ENCODE measurements around the gene YJEFN3.

YJEFN3 gene

DNA sequence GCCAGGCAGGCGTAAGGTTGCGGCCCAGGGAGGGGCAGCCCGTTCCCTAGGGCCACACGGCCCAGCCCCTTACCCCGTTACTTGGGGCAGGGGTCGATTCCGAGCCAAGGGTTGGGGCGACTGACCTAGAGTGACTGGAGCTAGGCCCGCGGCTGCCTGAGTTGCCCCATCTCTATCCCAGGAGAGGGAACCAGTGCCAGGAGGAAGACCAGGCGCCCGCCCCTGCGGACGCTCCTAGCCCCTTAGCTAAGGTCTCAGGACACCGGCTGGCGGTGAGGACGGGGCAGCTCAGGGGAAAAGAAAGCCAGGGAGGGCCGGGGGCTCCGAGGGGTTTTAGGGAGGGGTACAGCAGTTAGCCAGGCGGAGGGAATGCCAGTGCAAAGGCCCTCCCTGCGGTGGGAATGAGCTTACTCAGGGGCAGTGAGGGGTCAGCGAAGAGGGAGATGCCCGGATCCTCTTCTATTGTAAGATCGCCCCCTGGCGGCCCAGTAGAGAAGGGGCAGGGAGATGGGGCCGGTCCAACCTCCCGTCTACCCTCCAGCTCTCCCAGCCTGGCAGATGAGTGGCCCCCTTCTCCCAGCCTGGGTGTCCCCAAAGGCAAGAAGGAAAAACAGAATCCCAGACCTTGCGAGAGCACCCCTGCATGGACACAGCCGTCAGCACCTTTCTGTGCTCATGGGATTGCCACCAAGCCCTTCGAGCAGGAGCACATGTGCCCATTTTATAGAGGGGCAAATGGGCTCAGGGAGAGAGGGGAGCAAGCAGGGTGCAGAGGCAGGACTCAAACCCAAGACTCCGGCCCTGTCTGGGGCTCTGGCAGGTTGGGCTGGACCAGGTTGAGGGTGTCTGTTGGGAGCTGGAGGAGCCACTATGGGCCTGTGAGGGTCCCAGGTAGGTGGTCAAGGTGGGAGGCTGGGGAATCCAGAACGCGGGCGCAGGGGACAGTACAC, 25.6 kb downstream of the YJEFN3 start:
- no peak overlapping the region for H3K27ac ChIP-seq (ENCODE audit: extremely low read depth, low read depth, low read length)
- no peaks in the 10 kb centered on the region for H3K4me1 ChIP-seq (ENCODE audit: control insufficient read depth, insufficient read depth, low read length)
- H3K36me3 ChIP-seq (ENCODE audit: control insufficient read depth in 2 of 2, insufficient read depth in 1 of 2, low read length in 2 of 2): no peaks in the 10 kb centered on the region
- CTCF ChIA-PET: interaction anchor here (0.5 to 7.0 kb wide), 26 partner anchors 8 to 705 kb away, joined by 3 to 75 read pairs (median 4); partner anchors contain the start of genes NDUFA13 and YJEFN3
- POLR2A ChIA-PET: interaction anchor here (0.6 to 1.1 kb wide), 3 partner anchors 19 to 192 kb away, joined by 3 to 7 read pairs (median 4); no protein-coding TSS in a partner anchor
- no peaks in the 10 kb centered on the region for H3K9me3 ChIP-seq (ENCODE audit: control insufficient read depth, insufficient read depth, low read depth, low read length)
- H3K4me3 ChIP-seq (ENCODE audit: low read depth, low read length): no peak overlapping the region
- TF ChIP-seq, protein P1, sequence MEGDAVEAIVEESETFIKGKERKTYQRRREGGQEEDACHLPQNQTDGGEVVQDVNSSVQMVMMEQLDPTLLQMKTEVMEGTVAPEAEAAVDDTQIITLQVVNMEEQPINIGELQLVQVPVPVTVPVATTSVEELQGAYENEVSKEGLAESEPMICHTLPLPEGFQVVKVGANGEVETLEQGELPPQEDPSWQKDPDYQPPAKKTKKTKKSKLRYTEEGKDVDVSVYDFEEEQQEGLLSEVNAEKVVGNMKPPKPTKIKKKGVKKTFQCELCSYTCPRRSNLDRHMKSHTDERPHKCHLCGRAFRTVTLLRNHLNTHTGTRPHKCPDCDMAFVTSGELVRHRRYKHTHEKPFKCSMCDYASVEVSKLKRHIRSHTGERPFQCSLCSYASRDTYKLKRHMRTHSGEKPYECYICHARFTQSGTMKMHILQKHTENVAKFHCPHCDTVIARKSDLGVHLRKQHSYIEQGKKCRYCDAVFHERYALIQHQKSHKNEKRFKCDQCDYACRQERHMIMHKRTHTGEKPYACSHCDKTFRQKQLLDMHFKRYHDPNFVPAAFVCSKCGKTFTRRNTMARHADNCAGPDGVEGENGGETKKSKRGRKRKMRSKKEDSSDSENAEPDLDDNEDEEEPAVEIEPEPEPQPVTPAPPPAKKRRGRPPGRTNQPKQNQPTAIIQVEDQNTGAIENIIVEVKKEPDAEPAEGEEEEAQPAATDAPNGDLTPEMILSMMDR (tag by site-specific recombination; IDR thresholded peaks at IDR 0.05): 0 out of 2 replicates have a peak, but pooled peaks have one; percentile 19
- TF ChIP-seq KLF9 (tag by site-specific recombination; IDR thresholded peaks at IDR 0.05; ENCODE audit: low read depth) (no peak), ZNF654 (tag by site-specific recombination; IDR thresholded peaks at IDR 0.05; ENCODE audit: low read depth) (peak; percentile 29)
- TF ChIP-seq, protein P2, sequence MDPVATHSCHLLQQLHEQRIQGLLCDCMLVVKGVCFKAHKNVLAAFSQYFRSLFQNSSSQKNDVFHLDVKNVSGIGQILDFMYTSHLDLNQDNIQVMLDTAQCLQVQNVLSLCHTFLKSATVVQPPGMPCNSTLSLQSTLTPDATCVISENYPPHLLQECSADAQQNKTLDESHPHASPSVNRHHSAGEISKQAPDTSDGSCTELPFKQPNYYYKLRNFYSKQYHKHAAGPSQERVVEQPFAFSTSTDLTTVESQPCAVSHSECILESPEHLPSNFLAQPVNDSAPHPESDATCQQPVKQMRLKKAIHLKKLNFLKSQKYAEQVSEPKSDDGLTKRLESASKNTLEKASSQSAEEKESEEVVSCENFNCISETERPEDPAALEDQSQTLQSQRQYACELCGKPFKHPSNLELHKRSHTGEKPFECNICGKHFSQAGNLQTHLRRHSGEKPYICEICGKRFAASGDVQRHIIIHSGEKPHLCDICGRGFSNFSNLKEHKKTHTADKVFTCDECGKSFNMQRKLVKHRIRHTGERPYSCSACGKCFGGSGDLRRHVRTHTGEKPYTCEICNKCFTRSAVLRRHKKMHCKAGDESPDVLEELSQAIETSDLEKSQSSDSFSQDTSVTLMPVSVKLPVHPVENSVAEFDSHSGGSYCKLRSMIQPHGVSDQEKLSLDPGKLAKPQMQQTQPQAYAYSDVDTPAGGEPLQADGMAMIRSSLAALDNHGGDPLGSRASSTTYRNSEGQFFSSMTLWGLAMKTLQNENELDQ (tag by site-specific recombination; IDR thresholded peaks at IDR 0.05; ENCODE audit: low read depth): no peak
- TF ChIP-seq, protein P3, sequence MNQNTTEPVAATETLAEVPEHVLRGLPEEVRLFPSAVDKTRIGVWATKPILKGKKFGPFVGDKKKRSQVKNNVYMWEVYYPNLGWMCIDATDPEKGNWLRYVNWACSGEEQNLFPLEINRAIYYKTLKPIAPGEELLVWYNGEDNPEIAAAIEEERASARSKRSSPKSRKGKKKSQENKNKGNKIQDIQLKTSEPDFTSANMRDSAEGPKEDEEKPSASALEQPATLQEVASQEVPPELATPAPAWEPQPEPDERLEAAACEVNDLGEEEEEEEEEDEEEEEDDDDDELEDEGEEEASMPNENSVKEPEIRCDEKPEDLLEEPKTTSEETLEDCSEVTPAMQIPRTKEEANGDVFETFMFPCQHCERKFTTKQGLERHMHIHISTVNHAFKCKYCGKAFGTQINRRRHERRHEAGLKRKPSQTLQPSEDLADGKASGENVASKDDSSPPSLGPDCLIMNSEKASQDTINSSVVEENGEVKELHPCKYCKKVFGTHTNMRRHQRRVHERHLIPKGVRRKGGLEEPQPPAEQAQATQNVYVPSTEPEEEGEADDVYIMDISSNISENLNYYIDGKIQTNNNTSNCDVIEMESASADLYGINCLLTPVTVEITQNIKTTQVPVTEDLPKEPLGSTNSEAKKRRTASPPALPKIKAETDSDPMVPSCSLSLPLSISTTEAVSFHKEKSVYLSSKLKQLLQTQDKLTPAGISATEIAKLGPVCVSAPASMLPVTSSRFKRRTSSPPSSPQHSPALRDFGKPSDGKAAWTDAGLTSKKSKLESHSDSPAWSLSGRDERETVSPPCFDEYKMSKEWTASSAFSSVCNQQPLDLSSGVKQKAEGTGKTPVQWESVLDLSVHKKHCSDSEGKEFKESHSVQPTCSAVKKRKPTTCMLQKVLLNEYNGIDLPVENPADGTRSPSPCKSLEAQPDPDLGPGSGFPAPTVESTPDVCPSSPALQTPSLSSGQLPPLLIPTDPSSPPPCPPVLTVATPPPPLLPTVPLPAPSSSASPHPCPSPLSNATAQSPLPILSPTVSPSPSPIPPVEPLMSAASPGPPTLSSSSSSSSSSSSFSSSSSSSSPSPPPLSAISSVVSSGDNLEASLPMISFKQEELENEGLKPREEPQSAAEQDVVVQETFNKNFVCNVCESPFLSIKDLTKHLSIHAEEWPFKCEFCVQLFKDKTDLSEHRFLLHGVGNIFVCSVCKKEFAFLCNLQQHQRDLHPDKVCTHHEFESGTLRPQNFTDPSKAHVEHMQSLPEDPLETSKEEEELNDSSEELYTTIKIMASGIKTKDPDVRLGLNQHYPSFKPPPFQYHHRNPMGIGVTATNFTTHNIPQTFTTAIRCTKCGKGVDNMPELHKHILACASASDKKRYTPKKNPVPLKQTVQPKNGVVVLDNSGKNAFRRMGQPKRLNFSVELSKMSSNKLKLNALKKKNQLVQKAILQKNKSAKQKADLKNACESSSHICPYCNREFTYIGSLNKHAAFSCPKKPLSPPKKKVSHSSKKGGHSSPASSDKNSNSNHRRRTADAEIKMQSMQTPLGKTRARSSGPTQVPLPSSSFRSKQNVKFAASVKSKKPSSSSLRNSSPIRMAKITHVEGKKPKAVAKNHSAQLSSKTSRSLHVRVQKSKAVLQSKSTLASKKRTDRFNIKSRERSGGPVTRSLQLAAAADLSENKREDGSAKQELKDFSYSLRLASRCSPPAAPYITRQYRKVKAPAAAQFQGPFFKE (tag by site-specific recombination; IDR thresholded peaks at IDR 0.05; ENCODE audit: borderline replicate concordance): no peak

DNA sequence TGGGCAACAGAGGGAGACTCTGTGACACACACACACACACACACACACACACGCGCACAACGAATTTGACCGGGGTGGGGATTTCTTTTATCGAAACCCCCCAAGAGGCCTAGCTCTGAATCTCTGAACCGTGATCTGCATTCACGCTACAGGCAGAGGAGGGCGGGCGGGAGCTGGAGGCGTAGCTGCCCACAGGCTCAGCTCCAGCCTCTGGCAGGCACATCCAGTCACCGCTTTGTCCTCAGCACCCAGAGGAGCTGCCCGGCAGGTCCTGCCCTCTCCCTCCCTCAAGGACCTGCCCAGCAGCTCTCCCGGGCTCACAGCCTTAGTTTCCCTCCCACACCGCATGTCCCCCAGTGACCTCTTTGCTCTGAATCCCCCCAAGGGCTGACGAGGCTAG, 29.3 kb downstream of the YJEFN3 start:
- H3K27ac ChIP-seq (ENCODE audit: extremely low read depth, low read depth, low read length): no peak overlapping the region
- no peak overlapping the region for H3K4me3 ChIP-seq (ENCODE audit: low read depth, low read length)
- H3K4me1 ChIP-seq (ENCODE audit: control insufficient read depth, insufficient read depth, low read length): no peaks in the 10 kb centered on the region
- CTCF ChIA-PET: interaction anchor here (0.7 to 1.0 kb wide), 2 partner anchors 9 to 26 kb away, joined by 4 read pairs; no protein-coding TSS in a partner anchor
- H3K36me3 ChIP-seq (ENCODE audit: control insufficient read depth in 2 of 2, insufficient read depth in 1 of 2, low read length in 2 of 2): no peaks in the 10 kb centered on the region
- no peaks in the 10 kb centered on the region for H3K9me3 ChIP-seq (ENCODE audit: control insufficient read depth, insufficient read depth, low read depth, low read length)
- 0 out of 2 replicates have a peak, but pooled peaks have one; percentile 18 for TF ChIP-seq EGR2 (tag by site-specific recombination; IDR thresholded peaks at IDR 0.05; ENCODE audit: low read depth)
- TF ChIP-seq ZNF623 (tag by site-specific recombination; IDR thresholded peaks at IDR 0.05): no peak
- POLR2A ChIA-PET: interaction anchor here (0.5 kb wide), 1 partner anchor 113 kb away, joined by 5 read pairs; no protein-coding TSS in a partner anchor

DNA sequence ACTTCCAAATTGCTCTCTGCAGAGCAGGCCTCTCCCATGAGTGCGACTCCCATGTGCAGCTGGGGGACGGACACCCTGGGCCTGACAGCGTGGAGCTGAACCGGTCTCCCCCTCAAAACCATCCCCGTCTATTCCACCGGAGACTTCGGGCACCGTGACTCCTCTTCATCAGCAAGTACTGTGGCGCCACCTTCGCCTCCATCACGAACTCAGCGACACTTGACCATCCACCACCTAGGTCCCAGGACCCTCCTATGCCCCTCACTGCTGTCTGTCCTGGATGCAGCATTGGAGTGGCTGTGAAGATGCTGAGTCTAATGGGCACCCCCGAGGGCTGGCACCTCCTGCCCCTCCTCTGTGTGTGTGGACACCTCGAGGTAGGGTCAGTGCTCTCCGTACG, 29.9 kb downstream of the YJEFN3 start:
- POLR2A ChIA-PET: no interaction called here
- CTCF ChIA-PET: interaction anchor here (1.0 to 3.3 kb wide), 2 partner anchors 10 to 27 kb away, joined by 4 to 15 read pairs; no protein-coding TSS in a partner anchor
- Histone ChIP-seq H3K4me1 (ENCODE audit: control insufficient read depth, insufficient read depth, low read length) (no peaks in the 10 kb centered on the region), H3K27ac (ENCODE audit: extremely low read depth, low read depth, low read length) (no peak overlapping the region), H3K9me3 (ENCODE audit: control insufficient read depth, insufficient read depth, low read depth, low read length) (no peaks in the 10 kb centered on the region), H3K4me3 (ENCODE audit: low read depth, low read length) (no peak overlapping the region), H3K36me3 (ENCODE audit: control insufficient read depth in 2 of 2, insufficient read depth in 1 of 2, low read length in 2 of 2) (no peaks in the 10 kb centered on the region)
- no peak for TF ChIP-seq ZNF621 (tag by site-specific recombination; IDR thresholded peaks at IDR 0.05)
- no peak for TF ChIP-seq ZNF140 (tag by site-specific recombination; IDR thresholded peaks at IDR 0.05)
- no peak for TF ChIP-seq ZNF473 (tag by site-specific recombination; IDR thresholded peaks at IDR 0.05)
- TF ChIP-seq, protein P4, sequence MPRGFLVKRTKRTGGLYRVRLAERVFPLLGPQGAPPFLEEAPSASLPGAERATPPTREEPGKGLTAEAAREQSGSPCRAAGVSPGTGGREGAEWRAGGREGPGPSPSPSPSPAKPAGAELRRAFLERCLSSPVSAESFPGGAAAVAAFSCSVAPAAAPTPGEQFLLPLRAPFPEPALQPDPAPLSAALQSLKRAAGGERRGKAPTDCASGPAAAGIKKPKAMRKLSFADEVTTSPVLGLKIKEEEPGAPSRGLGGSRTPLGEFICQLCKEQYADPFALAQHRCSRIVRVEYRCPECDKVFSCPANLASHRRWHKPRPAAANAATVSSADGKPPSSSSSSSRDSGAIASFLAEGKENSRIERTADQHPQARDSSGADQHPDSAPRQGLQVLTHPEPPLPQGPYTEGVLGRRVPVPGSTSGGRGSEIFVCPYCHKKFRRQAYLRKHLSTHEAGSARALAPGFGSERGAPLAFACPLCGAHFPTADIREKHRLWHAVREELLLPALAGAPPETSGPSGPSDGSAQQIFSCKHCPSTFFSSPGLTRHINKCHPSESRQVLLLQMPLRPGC (tag by site-specific recombination; IDR thresholded peaks at IDR 0.05): no peak
- TF ChIP-seq ZXDB (tag by site-specific recombination; IDR thresholded peaks at IDR 0.05): no peak
- TF ChIP-seq ZNF221 (tag by site-specific recombination; IDR thresholded peaks at IDR 0.05; ENCODE audit: borderline replicate concordance): no peak
- TF ChIP-seq ZNF114 (tag by site-specific recombination; IDR thresholded peaks at IDR 0.05): no peak
- TF ChIP-seq, protein P5, sequence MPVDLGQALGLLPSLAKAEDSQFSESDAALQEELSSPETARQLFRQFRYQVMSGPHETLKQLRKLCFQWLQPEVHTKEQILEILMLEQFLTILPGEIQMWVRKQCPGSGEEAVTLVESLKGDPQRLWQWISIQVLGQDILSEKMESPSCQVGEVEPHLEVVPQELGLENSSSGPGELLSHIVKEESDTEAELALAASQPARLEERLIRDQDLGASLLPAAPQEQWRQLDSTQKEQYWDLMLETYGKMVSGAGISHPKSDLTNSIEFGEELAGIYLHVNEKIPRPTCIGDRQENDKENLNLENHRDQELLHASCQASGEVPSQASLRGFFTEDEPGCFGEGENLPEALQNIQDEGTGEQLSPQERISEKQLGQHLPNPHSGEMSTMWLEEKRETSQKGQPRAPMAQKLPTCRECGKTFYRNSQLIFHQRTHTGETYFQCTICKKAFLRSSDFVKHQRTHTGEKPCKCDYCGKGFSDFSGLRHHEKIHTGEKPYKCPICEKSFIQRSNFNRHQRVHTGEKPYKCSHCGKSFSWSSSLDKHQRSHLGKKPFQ (tag by site-specific recombination; IDR thresholded peaks at IDR 0.05): no peak
